ENCODE measurements around the gene SRP68. TPM values are rescaled to one million over a fixed set of nuclear protein-coding genes. Genes with fewer than 3 reads are reported as not detected.

The SRP68 gene
- total and polyA plus RNA-seq, 2 of the 8 experiments (the other 6 are each of a cell fraction or from before 2014, with no cell fraction given): 57.7 to 83.5 TPM

- no peak overlapping the region for H3K56ac ChIP-seq (replicated peaks; ENCODE audit: insufficient read length, low read depth, low read length)
- POLR2A ChIA-PET (ENCODE audit: partially characterized antibody): interaction anchor here (0.6 to 1.6 kb wide), 2 partner anchors 10 to 82 kb away, joined by 3 to 5 read pairs; no protein-coding TSS in a partner anchor
- H3K4ac ChIP-seq (replicated peaks; ENCODE audit: insufficient read length, low read depth, low read length): no peak overlapping the region
- FAIRE-seq (no peak), DNase-seq (ENCODE audit: low read depth in 1 of 2, low spot score in 2 of 2) (no peak)
- no peaks in the 10 kb centered on the region for H3K23me2 ChIP-seq (ENCODE audit: low read depth, low read length)
- H2AK5ac ChIP-seq (ENCODE audit: low read depth, low read length): no peak overlapping the region
- H3K4me1 ChIP-seq (replicated peaks in 1 of 4; ENCODE audit: control insufficient read depth in 3 of 4, insufficient read depth in 4 of 4, low read length in 3 of 4): peaks cover 0 to 2% (median 0%) of the 10 kb centered on the region in 4 experiments; a peak in 1 of 7 replicates
- H3K9me3 ChIP-seq (ENCODE audit: insufficient read depth in 2 of 2, low read depth in 1 of 2, low read length in 1 of 2): no peaks in the 10 kb centered on the region
- no peak overlapping the region for H2BK12ac ChIP-seq (ENCODE audit: low read depth, low read length)
- H3K4me2 ChIP-seq (ENCODE audit: insufficient read depth in 1 of 2, low read depth in 2 of 2, low read length in 2 of 2): no peak overlapping the region
- no peak overlapping the region for H2BK15ac ChIP-seq (ENCODE audit: low read length)
- no peaks in the 10 kb centered on the region; the same call in 1 of the 2 replicates for H3K79me1 ChIP-seq (ENCODE audit: low read depth, low read length)
- H2AFZ ChIP-seq (ENCODE audit: low read length): no peak overlapping the region
- no peak overlapping the region for H3K27ac ChIP-seq (ENCODE audit: low read depth, low read length)
- no peak overlapping the region for H2BK5ac ChIP-seq (ENCODE audit: low read depth, low read length)
- no peak overlapping the region for H4K5ac ChIP-seq (ENCODE audit: insufficient read length, low read depth, low read length)
- no peak overlapping the region for H3K14ac ChIP-seq (ENCODE audit: insufficient read length)
- H4K8ac ChIP-seq (ENCODE audit: extremely low read depth, insufficient read depth, low read length): no peak overlapping the region
- H3K27me3 ChIP-seq (replicated peaks in 1 of 4; ENCODE audit: control insufficient read depth in 3 of 4, extremely low read depth in 1 of 4, insufficient read depth in 3 of 4, low read length in 3 of 4): no peaks in the 10 kb centered on the region
- WGBS, 2 experiments (ENCODE audit: extremely low coverage in 1 of 2, insufficient coverage in 1 of 2, insufficient read length in 1 of 2, insufficient replicate concordance in 2 of 2, low coverage in 1 of 2, low lambda C conversion rate in 2 of 2, missing lambda C conversion rate in 1 of 2): 97% methylated on average over 6 of the region's 6 CpGs; no CpG with 5 or more reads in 1 of the 2 experiments
- H3K4me3 ChIP-seq (ENCODE audit: extremely low read depth in 1 of 4, insufficient read depth in 2 of 4, low read depth in 3 of 4, low read length in 4 of 4): no peak overlapping the region
- H3K18ac ChIP-seq (ENCODE audit: extremely low read depth, low read length): no peak overlapping the region
- H3K79me2 ChIP-seq (ENCODE audit: control insufficient read depth in 1 of 2, insufficient read depth in 2 of 2, low read length in 2 of 2): no peaks in the 10 kb centered on the region
- peaks cover 16 to 60% (median 38%) of the 10 kb centered on the region in 4 experiments for H3K36me3 ChIP-seq (ENCODE audit: control insufficient read depth in 2 of 4, insufficient read depth in 4 of 4, low read length in 3 of 4)
- peaks cover 0 to 1% of the 10 kb centered on the region in 2 experiments for H4K20me1 ChIP-seq (replicated peaks in 1 of 2; ENCODE audit: control insufficient read depth in 1 of 2, insufficient read depth in 2 of 2, low read length in 2 of 2)
- H2BK20ac ChIP-seq (ENCODE audit: low read length): no peak overlapping the region
- CTCF ChIA-PET (ENCODE audit: partially characterized antibody): interaction anchor here (0.6 to 1.7 kb wide), 3 partner anchors 31 to 56 kb away, joined by 3 to 5 read pairs (median 3); no protein-coding TSS in a partner anchor
- no peak overlapping the region for H2BK120ac ChIP-seq (replicated peaks; ENCODE audit: low read depth, low read length)
- no peak overlapping the region for H4K91ac ChIP-seq (replicated peaks; ENCODE audit: insufficient read length, low read length)
- no peak overlapping the region for H3K9ac ChIP-seq (replicated peaks in 1 of 4; ENCODE audit: extremely low read depth in 1 of 4, low read depth in 3 of 4, low read length in 3 of 4)
- H3K23ac ChIP-seq (ENCODE audit: insufficient read length): no peak overlapping the region
- no peak for TF ChIP-seq KDM1A (IDR thresholded peaks at IDR 0.05; ENCODE audit: borderline replicate concordance, low read length)
- no peak for TF ChIP-seq TCF12 (IDR thresholded peaks at IDR 0.05; ENCODE audit: low read depth, low read length)
- TF ChIP-seq CREB1 (IDR thresholded peaks at IDR 0.05): no peak
- TF ChIP-seq SRF (IDR thresholded peaks at IDR 0.05; ENCODE audit: low read depth, low read length): no peak
- TF ChIP-seq KDM5A (IDR thresholded peaks at IDR 0.05; ENCODE audit: low read length): no peak
- no peak for TF ChIP-seq FOSL1 (IDR thresholded peaks at IDR 0.05; ENCODE audit: insufficient read depth, low read depth, low read length)
- TF ChIP-seq GTF2F1 (IDR thresholded peaks at IDR 0.05; ENCODE audit: borderline replicate concordance, low read depth, low read length): no peak
- TF ChIP-seq ASH2L (IDR thresholded peaks at IDR 0.05; ENCODE audit: low read length): no peak
- no peak for TF ChIP-seq EZH2 (IDR thresholded peaks at IDR 0.05; ENCODE audit: low read depth, low read length, severe bottlenecking)
- no peak for TF ChIP-seq SIN3A (conservative IDR thresholded peaks at IDR 0.05 in 1 of 2, IDR thresholded peaks at IDR 0.05 in 1 of 2; ENCODE audit: low read depth in 1 of 2, low read length in 2 of 2)
- TF ChIP-seq CTCF (IDR thresholded peaks at IDR 0.05; ENCODE audit: control extremely low read depth in 1 of 3, insufficient read depth in 1 of 3, low read depth in 1 of 3, low read length in 3 of 3): no peak
- TF ChIP-seq POLR2AphosphoS5 (IDR thresholded peaks at IDR 0.05; ENCODE audit: low read depth, low read length): no peak
Measured at GRCh38 chr17:76051561-76051960, 20.8 kb downstream of the SRP68 start.

Measured in H1 (cell line).